HG03097 (cell line): ENCODE results near the gene ALOX5.
"Not testable (repeated sequence)": the region's sequence is repeated elsewhere in the genome, so short reads cannot be mapped to it uniquely, and the experiment has no call there.

ENCODE experiments used
- ATAC-seq: cut with Tn5 transposase; IDR thresholded peaks from one replicate; pipeline ENCODE4 v1.9.1; 2021; ENCODE audit not compliant: unreplicated experiment, low FRiP score

Gene ALOX5

DNA sequence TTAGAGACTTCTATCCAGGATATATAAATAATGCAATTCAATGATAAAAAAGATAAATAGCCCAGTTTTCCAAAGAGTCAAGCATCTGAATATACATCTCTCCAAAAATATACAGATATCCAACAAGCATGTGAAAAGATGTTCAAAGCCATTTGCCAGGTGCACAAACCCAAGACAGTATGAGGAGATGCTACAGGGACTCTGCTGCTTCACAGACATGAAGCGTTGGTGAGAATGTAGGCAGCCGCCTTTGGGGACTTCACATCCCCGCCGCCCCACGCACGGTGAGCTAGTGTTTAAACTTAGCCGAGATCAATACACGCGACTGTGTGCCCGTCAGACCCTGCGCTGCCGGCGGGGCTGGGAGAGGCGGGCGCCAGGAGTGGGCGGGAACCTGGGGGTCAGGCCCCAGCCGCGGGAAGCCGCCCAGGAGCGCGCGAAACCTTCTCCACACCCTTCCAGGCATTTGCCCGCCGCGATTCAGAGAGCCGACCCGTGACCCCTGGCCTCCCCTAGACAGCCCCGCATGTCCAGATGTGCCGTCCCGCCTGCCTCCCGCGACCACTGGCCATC is 927 bp upstream of the ALOX5 start:
- peak; percentile 31 for ATAC-seq

DNA sequence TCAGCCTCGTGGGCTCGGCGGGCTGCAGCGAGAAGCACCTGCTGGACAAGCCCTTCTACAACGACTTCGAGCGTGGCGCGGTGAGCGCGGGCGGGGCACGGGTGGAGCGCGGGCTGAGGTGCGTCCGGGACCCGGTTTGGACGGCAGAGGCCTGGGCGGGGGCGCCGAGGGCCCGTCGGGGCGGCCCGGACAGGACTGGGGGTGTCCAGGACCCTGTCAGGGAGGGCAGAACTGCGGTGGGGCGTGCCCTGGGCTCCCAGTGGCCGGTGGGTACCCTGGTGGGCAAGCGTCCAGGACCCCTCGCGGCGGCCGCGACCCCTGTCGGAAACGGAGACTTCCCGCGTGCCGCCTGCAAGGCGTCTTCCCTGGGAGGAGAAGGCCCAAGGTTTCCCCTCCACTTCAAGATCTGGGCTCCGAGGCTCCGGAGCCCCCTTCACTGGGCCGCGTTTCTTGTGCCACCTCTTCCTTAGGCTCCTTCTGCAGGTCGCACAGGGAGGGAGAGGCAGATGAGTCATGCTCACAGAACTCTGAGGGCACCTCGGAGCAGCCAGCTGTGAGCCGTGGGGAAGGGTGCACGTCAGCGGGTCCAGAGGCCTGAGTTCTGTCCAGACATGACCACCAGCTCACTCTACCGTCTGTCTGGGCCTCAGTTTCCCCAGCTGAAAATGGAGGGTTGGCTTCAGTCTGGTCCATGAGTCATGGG is 485 bp downstream of the ALOX5 start:
- ATAC-seq: peak; percentile 7

- no peak for ATAC-seq
Measured at GRCh38 chr10:45375101-45375500, 1.1 kb downstream of the ALOX5 start.

DNA sequence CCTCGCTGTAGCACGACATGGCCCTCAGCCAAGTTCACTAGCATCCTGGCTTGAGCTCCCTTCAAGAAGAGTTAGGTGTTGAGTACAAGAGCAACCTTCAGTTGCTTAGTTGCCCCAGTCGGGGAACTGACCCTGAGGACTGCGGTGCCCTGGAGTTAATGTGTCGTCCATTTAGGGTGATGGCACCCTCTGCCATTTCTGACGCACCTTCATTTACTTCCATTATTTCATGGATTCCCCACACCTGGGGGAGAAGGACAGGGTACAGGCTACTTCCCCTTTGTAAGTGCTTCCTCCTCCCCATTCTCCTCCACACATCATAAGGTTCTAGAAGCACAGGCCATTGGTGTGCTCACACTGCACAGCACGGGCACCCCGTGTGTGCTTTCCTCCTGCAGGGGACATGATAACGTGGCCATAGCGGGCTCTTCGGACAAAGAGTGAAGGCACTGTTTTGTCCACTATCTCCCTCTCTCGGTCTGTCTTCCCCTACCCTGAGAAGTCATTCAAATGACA is 1.8 kb downstream of the ALOX5 start:
- no peak for ATAC-seq

GRCh38 chr10:45376371-45376801 is 2.4 kb downstream of the ALOX5 start:
- no peak for ATAC-seq

GRCh38 chr10:45377321-45377720 is 3.3 kb downstream of the ALOX5 start:
- ATAC-seq: no peak

GRCh38 chr10:45377858-45378257 is 3.8 kb downstream of the ALOX5 start:
- ATAC-seq: no peak

GRCh38 chr10:45378914-45379726 is 5.1 kb downstream of the ALOX5 start:
- ATAC-seq: no peak

GRCh38 chr10:45379891-45380540 is 6.0 kb downstream of the ALOX5 start:
- ATAC-seq: no peak

DNA sequence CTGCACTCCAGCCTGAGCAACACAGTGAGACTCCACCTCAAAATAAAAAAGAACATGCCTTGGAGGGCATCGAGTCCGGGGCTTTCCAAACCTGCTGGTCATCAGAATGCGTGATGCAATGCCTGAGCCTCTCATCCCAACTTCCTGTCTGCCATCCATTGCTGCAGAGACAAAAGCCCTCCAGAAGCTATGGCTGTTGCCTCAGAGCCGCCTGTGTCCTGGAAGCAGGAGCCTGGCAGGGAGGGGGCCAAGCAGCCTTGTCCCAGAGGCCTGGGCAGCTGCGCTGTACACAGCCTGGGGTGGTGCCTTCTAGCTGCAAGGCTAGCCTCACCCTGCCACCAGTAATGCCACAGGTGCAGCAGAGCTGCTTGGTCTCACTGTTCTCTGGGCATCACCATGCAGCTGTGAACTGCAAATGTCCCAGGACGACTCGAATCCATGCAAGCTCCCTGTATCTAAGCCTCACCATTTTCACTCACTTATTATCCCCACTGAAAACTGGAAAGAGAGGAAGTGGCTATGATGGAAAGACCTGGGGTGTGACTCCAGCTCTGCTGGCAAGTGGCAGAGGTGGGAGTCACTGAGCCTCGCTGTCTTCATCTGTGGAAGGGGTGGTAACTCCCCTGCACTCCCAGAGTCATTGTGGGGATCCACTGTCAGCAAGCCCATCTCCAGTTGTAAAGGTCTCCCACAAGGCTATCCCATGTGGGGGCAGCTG is 7.0 kb downstream of the ALOX5 start:
- ATAC-seq: no peak

GRCh38 chr10:45382591-45382990 is 8.6 kb downstream of the ALOX5 start:
- no peak for ATAC-seq

DNA sequence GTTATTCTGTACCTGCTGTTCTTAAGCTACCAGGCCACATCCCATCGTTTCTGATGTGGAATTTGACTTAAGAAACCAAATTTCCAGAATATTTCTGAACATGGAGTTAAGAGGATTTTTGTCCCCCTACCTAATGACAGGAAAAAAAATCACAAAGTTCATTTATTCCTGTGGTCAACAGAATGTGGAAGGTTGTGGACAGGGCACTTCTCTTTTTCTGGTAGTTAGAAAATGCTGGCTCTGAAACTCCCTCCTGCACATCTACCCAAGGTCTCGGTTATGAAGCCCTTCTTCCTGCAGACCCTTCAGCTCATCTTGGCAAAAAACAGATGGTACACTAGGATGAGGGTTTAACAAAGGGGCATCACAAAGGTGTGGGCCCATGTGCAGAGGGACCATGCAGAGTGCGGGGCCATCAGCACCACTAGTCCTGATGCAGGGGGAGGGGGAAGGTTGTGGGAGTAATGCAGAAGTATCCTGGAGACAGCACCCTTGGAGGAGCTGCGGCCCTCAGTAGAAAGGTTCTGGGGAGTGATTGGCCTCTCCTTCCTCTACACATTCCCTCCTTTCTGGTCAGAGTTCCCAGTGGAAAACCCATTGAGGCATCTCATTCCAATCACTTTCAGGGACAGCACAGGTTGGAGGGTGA is 9.8 kb downstream of the ALOX5 start:
- no peak for ATAC-seq

DNA sequence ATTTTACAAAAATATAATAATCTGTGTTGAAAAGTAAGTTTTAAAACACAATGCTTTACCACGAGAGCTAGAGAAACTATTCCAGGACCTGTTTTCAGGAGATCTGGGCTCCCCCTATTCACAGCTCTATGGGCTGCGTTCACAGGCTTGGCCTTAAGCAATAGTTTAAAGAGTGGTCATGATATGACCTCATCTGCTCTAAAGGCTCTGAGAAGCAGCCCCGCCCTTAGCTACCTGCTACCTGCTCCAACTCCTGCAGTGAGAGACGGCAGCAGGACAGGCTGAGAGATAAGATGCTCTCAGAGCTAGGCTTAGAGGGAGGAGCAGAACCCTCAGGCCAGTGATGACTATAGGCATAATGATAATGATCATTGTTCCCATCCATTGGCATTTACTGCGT is 12.6 kb downstream of the ALOX5 start:
- ATAC-seq: no peak

DNA sequence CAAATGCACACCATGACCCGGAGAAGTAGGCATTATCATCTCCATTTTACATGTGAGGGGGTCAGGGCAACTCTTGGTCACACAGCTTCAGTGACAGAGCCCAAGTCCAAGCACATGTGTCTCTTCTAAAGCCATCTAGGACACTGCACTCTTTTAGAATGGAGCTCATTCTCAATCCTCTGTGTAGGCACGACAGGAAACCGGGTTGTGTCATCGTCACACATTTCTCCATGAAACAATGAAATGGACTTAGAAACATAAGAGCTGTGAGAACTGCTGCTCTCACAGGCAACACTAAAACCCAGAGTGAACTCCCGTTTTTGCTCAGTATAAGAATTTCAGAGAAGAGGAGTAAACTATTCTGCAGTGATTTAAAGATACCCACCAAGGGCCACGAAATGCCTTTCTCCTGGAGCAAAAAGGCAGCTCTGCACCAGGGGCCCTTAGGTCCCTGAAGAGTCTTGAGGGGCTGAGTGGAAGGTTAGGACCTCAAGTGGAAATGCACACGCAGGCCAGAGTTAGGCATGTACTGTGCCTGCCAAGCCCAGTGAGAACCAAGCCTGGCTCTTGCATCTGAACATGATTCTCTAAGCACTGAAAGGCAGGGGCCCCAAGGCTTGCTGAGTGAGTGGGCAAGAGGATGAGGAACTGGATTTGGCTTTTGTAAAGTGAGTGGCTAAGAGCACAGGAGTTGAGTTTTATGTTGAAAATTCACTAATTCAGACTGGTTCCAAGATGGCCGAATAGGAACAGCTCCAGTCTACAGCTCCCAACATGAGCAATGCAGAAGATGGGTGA is 13.3 kb downstream of the ALOX5 start:
- no peak for ATAC-seq

GRCh38 chr10:45389671-45390070 is 15.7 kb downstream of the ALOX5 start:
- ATAC-seq: not testable (repeated sequence)

DNA sequence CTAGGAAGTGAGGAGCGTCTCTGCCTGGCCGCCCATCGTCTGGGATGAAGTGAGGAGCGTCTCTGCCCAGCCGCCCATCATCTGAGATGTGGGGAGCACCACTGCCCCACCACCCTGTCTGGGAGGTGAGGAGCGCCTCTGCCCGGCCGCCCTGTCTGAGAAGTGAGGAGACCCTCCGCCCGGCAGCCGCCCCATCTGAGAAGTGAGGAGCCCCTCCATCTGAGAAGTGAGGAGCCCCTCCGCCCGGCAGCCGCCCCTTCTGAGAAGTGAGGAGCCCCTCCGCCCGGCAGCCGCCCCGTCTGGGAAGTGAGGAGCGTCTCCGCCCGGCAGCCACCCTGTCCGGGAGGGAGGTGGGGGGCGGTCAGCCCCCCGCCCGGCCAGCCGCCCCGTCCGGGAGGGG is 17.6 kb downstream of the ALOX5 start:
- ATAC-seq: not testable (repeated sequence)

DNA sequence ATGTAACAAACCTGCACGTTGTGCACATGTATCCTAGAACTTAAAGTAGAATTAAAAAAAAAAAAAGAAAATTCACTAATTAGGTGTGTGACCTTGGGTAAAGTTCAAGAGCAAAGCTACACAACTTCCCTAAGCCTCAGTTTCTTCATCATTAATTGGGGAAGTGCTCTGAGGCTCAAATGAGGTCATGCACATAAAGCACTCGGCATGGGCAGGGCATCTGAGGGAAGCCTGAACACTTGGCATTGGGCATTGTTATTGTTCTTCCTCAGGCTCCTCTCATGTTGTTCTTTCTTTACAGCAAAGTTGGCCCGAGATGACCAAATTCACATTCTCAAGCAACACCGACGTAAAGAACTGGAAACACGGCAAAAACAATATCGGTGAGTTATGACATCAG is 21.5 kb downstream of the ALOX5 start:
- ATAC-seq: no peak

DNA sequence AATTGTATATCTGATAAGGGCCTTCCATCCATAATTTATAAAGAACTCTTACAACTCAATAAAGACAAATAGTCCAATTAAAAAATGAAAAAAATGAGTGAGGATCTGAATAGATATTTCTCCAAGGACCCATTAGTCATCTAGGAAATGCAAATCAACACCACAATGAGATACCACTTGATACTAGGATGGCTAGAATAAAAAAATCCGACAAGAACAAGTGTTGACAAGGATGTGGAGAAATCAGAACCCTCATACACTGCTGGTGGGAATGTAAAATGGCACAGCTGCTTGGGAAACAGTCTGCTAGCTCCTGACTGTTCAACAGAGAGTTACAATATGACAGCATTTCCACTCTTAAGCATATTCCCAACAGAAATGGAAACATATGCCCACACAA is 24.6 kb downstream of the ALOX5 start:
- ATAC-seq: no peak

GRCh38 chr10:45399113-45399512 is 25.1 kb downstream of the ALOX5 start:
- no peak for ATAC-seq
